ENCODE data around the gene GNRHR.
"Not testable (repeated sequence)": the region's sequence is repeated elsewhere in the genome, so short reads cannot be mapped to it uniquely, and the experiment has no call there.

The GNRHR gene

GRCh38 chr4:67735325-67735724 lies 18.9 kb downstream of the GNRHR start:
- no peak overlapping the region for H3K27ac ChIP-seq
- no peak for DNase-seq (ENCODE audit: low read depth, low spot score)

GRCh38 chr4:67730511-67730910 lies 23.7 kb downstream of the GNRHR start:
- H3K27ac ChIP-seq = peak overlapping the region; percentile 20
- not testable (repeated sequence) for DNase-seq (ENCODE audit: low read depth, low spot score)

GRCh38 chr4:67727124-67727850 lies 26.9 kb downstream of the GNRHR start:
- peak; percentile 93 for DNase-seq (ENCODE audit: low read depth, low spot score)
- peak overlapping the region; percentile 97 for H3K27ac ChIP-seq

- H3K27ac ChIP-seq = peak overlapping the region; percentile 97
- DNase-seq (ENCODE audit: low read depth, low spot score) = peak; percentile 80
Observed at GRCh38 chr4:67725981-67726380, 28.2 kb downstream of the GNRHR start.

GRCh38 chr4:67725132-67725531 lies 29.1 kb downstream of the GNRHR start:
- peak overlapping the region; percentile 97 for H3K27ac ChIP-seq
- peak; percentile 95 for DNase-seq (ENCODE audit: low read depth, low spot score)

- DNase-seq (ENCODE audit: low read depth, low spot score) = no peak
- H3K27ac ChIP-seq = peak overlapping the region; percentile 97
Observed at GRCh38 chr4:67723949-67724348, 30.2 kb downstream of the GNRHR start.

GRCh38 chr4:67723341-67723740 lies 30.8 kb downstream of the GNRHR start:
- H3K27ac ChIP-seq = peak overlapping the region; percentile 97
- no peak for DNase-seq (ENCODE audit: low read depth, low spot score)

GRCh38 chr4:67721770-67722597 lies 32.2 kb downstream of the GNRHR start:
- peak overlapping the region; percentile 97 for H3K27ac ChIP-seq
- DNase-seq (ENCODE audit: low read depth, low spot score) = peak; percentile 81

- DNase-seq (ENCODE audit: low read depth, low spot score) = no peak
- peak overlapping the region; percentile 97 for H3K27ac ChIP-seq
Observed at GRCh38 chr4:67721315-67721769, 32.8 kb downstream of the GNRHR start.

- no peak for DNase-seq (ENCODE audit: low read depth, low spot score)
- H3K27ac ChIP-seq = no peak overlapping the region
Observed at GRCh38 chr4:67719953-67720617, 34.1 kb downstream of the GNRHR start.

- no peak for DNase-seq (ENCODE audit: low read depth, low spot score)
- no peak overlapping the region for H3K27ac ChIP-seq
Observed at GRCh38 chr4:67718848-67719247, 35.3 kb downstream of the GNRHR start.

- no peak overlapping the region for H3K27ac ChIP-seq
- no peak for DNase-seq (ENCODE audit: low read depth, low spot score)
Observed at GRCh38 chr4:67717586-67717985, 36.6 kb downstream of the GNRHR start.

- no peak overlapping the region for H3K27ac ChIP-seq
- DNase-seq (ENCODE audit: low read depth, low spot score) = no peak
Observed at GRCh38 chr4:67714955-67715354, 39.2 kb downstream of the GNRHR start.

GRCh38 chr4:67714248-67714583 lies 40.0 kb downstream of the GNRHR start:
- no peak for DNase-seq (ENCODE audit: low read depth, low spot score)
- H3K27ac ChIP-seq = peak overlapping the region; percentile 78

- H3K27ac ChIP-seq = peak overlapping the region; percentile 78
Observed at GRCh38 chr4:67713529-67714247, 40.5 kb downstream of the GNRHR start.

GRCh38 chr4:67712650-67713528 lies 41.3 kb downstream of the GNRHR start:
- H3K27ac ChIP-seq = peak overlapping the region; percentile 78
- no peak for DNase-seq (ENCODE audit: low read depth, low spot score)

More at GRCh38 chr4:67713529-67714247, 40.5 kb downstream of the GNRHR start:
- DNase-seq (ENCODE audit: low read depth, low spot score) = no peak

- no peak for DNase-seq (ENCODE audit: low read depth, low spot score)
- H3K27ac ChIP-seq = peak overlapping the region; percentile 78
Observed at GRCh38 chr4:67712000-67712625, 42.1 kb downstream of the GNRHR start.

GRCh38 chr4:67706682-67707081 lies 47.5 kb downstream of the GNRHR start:
- DNase-seq (ENCODE audit: low read depth, low spot score); H3K27ac ChIP-seq: not testable (repeated sequence)

- no peak overlapping the region for H3K27ac ChIP-seq
- no peak for DNase-seq (ENCODE audit: low read depth, low spot score)
Observed at GRCh38 chr4:67704843-67705242, 49.3 kb downstream of the GNRHR start.

Measured in epithelial cell of prostate (primary cell).